Muscle layer of duodenum (tissue), 2 donors: ENCODE measurements around the gene GUCY1A2.
"Not testable (repeated sequence)": the region's sequence is repeated elsewhere in the genome, so short reads cannot be mapped to it uniquely, and the experiment has no call there.

Experiments used
- H3K27ac ChIP-seq: one replicate; pipeline ENCODE4 v1.7.0; 2013; ENCODE audit warnings: mild to moderate bottlenecking, low read length
- H3K27me3 ChIP-seq: one replicate; pipeline ENCODE4 v1.7.0; 2013; ENCODE audit warnings: low read depth, mild to moderate bottlenecking, control low read depth, low read length
- H3K36me3 ChIP-seq, 2 donors: one replicate each; pipeline ENCODE4 v1.7.0; 2013; ENCODE audit warnings: low read length in 2 of 2, control low read depth in 1 of 2, mild to moderate bottlenecking in 1 of 2; ENCODE audit not compliant: insufficient read depth in 2 of 2, control insufficient read depth in 1 of 2
- H3K4me1 ChIP-seq, 2 donors: one replicate each; pipeline ENCODE4 v1.7.0; 2013; ENCODE audit warnings: low read length in 2 of 2, mild to moderate bottlenecking in 2 of 2, control low read depth in 1 of 2, moderate library complexity in 1 of 2; ENCODE audit not compliant: insufficient read depth in 2 of 2, control insufficient read depth in 1 of 2
- H3K4me3 ChIP-seq, 2 donors: one replicate each; pipeline ENCODE4 v1.7.0; 2013; ENCODE audit warnings: low read length in 2 of 2, low read depth in 1 of 2, mild to moderate bottlenecking in 1 of 2
- H3K9me3 ChIP-seq, 2 donors: one replicate each; pipeline ENCODE4 v1.7.0; 2013; ENCODE audit warnings: low read length in 2 of 2, control low read depth in 1 of 2, mild to moderate bottlenecking in 1 of 2; ENCODE audit not compliant: control insufficient read depth in 1 of 2
- donor health status: healthy.

Gene GUCY1A2

GRCh38 chr11:106828976-106829375, 189.3 kb downstream of the GUCY1A2 start:
- H3K4me3 ChIP-seq: no peak overlapping the region
- no peaks in the 10 kb centered on the region for H3K9me3 ChIP-seq
- H3K27ac ChIP-seq: no peak overlapping the region
- no peaks in the 10 kb centered on the region for H3K4me1 ChIP-seq
- no peaks in the 10 kb centered on the region for H3K27me3 ChIP-seq
- H3K36me3 ChIP-seq: no peaks in the 10 kb centered on the region

- H3K4me3 ChIP-seq: no peak overlapping the region
- no peaks in the 10 kb centered on the region for H3K36me3 ChIP-seq
- H3K27me3 ChIP-seq: no peaks in the 10 kb centered on the region
- H3K27ac ChIP-seq: no peak overlapping the region
- H3K9me3 ChIP-seq: no peaks in the 10 kb centered on the region
- no peaks in the 10 kb centered on the region for H3K4me1 ChIP-seq
These were observed 189.7 kb downstream of the GUCY1A2 start for GRCh38 chr11:106828576-106828975.

GRCh38 chr11:106827687-106828086, 190.6 kb downstream of the GUCY1A2 start:
- H3K27ac ChIP-seq: no peak overlapping the region
- H3K4me3 ChIP-seq: no peak overlapping the region
- no peaks in the 10 kb centered on the region for H3K27me3 ChIP-seq
- no peaks in the 10 kb centered on the region for H3K9me3 ChIP-seq
- no peaks in the 10 kb centered on the region for H3K36me3 ChIP-seq
- H3K4me1 ChIP-seq: no peaks in the 10 kb centered on the region

GRCh38 chr11:106826558-106826957, 191.7 kb downstream of the GUCY1A2 start:
- H3K4me3 ChIP-seq, H3K27ac ChIP-seq, H3K27me3 ChIP-seq, H3K36me3 ChIP-seq, H3K9me3 ChIP-seq, H3K4me1 ChIP-seq: not testable (repeated sequence)

GRCh38 chr11:106821826-106822225, 196.4 kb downstream of the GUCY1A2 start:
- H3K4me1 ChIP-seq: no peaks in the 10 kb centered on the region

GRCh38 chr11:106821291-106821690, 197.0 kb downstream of the GUCY1A2 start:
- Histone ChIP-seq H3K27ac (no peak overlapping the region), H3K27me3 (no peaks in the 10 kb centered on the region), H3K36me3 (no peaks in the 10 kb centered on the region), H3K4me1 (no peaks in the 10 kb centered on the region), H3K4me3 (no peak overlapping the region), H3K9me3 (no peaks in the 10 kb centered on the region)

More at GRCh38 chr11:106821826-106822225, 196.4 kb downstream of the GUCY1A2 start:
- Histone ChIP-seq H3K27ac (no peak overlapping the region), H3K27me3 (no peaks in the 10 kb centered on the region), H3K9me3 (no peaks in the 10 kb centered on the region), H3K4me3 (no peak overlapping the region), H3K36me3 (no peaks in the 10 kb centered on the region)

- Histone ChIP-seq H3K4me3 (no peak overlapping the region), H3K27ac (no peak overlapping the region), H3K4me1 (no peaks in the 10 kb centered on the region), H3K36me3 (no peaks in the 10 kb centered on the region), H3K9me3 (no peaks in the 10 kb centered on the region), H3K27me3 (no peaks in the 10 kb centered on the region)
These were observed 199.8 kb downstream of the GUCY1A2 start for GRCh38 chr11:106818443-106818842.

GRCh38 chr11:106815209-106815608, 203.1 kb downstream of the GUCY1A2 start:
- no peak overlapping the region for H3K27ac ChIP-seq
- H3K36me3 ChIP-seq: no peaks in the 10 kb centered on the region
- no peaks in the 10 kb centered on the region for H3K4me1 ChIP-seq
- H3K9me3 ChIP-seq: no peaks in the 10 kb centered on the region
- H3K4me3 ChIP-seq: no peak overlapping the region
- H3K27me3 ChIP-seq: no peaks in the 10 kb centered on the region

GRCh38 chr11:106813806-106814205, 204.5 kb downstream of the GUCY1A2 start:
- Histone ChIP-seq H3K27me3 (no peaks in the 10 kb centered on the region), H3K4me3 (no peak overlapping the region), H3K9me3 (no peaks in the 10 kb centered on the region), H3K4me1 (no peaks in the 10 kb centered on the region), H3K36me3 (no peaks in the 10 kb centered on the region), H3K27ac (no peak overlapping the region)

GRCh38 chr11:106794058-106794457, 224.2 kb downstream of the GUCY1A2 start:
- H3K4me1 ChIP-seq: no peaks in the 10 kb centered on the region
- H3K27ac ChIP-seq: no peak overlapping the region
- H3K36me3 ChIP-seq: no peaks in the 10 kb centered on the region
- H3K27me3 ChIP-seq: no peaks in the 10 kb centered on the region
- no peaks in the 10 kb centered on the region for H3K9me3 ChIP-seq
- no peak overlapping the region for H3K4me3 ChIP-seq

- H3K27me3 ChIP-seq: no peaks in the 10 kb centered on the region
- no peak overlapping the region for H3K27ac ChIP-seq
- no peak overlapping the region for H3K4me3 ChIP-seq
- H3K4me1 ChIP-seq: no peaks in the 10 kb centered on the region
- H3K9me3 ChIP-seq: no peaks in the 10 kb centered on the region
- H3K36me3 ChIP-seq: no peaks in the 10 kb centered on the region
These were observed 228.9 kb downstream of the GUCY1A2 start for GRCh38 chr11:106789406-106789805.

GRCh38 chr11:106787454-106787853, 230.8 kb downstream of the GUCY1A2 start:
- Histone ChIP-seq H3K9me3 (no peaks in the 10 kb centered on the region), H3K4me1 (no peaks in the 10 kb centered on the region), H3K36me3 (no peaks in the 10 kb centered on the region), H3K27ac (no peak overlapping the region), H3K27me3 (no peaks in the 10 kb centered on the region), H3K4me3 (no peak overlapping the region)
